Cerebellar cortex (tissue), 1 donor: ENCODE data around the gene RAD54L.
A peak's percentile ranks its signal among the peaks of the same experiment; 100 is the strongest.
"Not testable (repeated sequence)": the region's sequence is repeated elsewhere in the genome, so short reads cannot be mapped to it uniquely, and the experiment has no call there.

Experiments
- DNase-seq: peaks from one replicate; pipeline ENCODE4 v3.0.0-alpha.2; 2015; ENCODE audit warnings: low spot score

RAD54L gene

GRCh38 chr1:46241733-46242132 lies 5.8 kb upstream of the RAD54L start:
- DNase-seq, result not testable (repeated sequence)

GRCh38 chr1:46242918-46243317 lies 4.6 kb upstream of the RAD54L start:
- no peak for DNase-seq

GRCh38 chr1:46243831-46244230 lies 3.7 kb upstream of the RAD54L start:
- not testable (repeated sequence) for DNase-seq

- DNase-seq, result peak; percentile 31
These were observed 2.7 kb upstream of the RAD54L start for GRCh38 chr1:46244656-46245371.

GRCh38 chr1:46246136-46246535 lies 1.4 kb upstream of the RAD54L start:
- not testable (repeated sequence) for DNase-seq

GRCh38 chr1:46246548-46247435 lies 771 bp upstream of the RAD54L start:
- DNase-seq, result no peak

- peak; percentile 28 for DNase-seq
These were observed 758 bp downstream of the RAD54L start for GRCh38 chr1:46248122-46248920.

GRCh38 chr1:46254668-46255067 lies 7.1 kb downstream of the RAD54L start:
- no peak for DNase-seq

GRCh38 chr1:46256523-46256922 lies 9.0 kb downstream of the RAD54L start:
- no peak for DNase-seq

GRCh38 chr1:46262508-46262907 lies 14.9 kb downstream of the RAD54L start:
- no peak for DNase-seq

- no peak for DNase-seq
These were observed 15.6 kb downstream of the RAD54L start for GRCh38 chr1:46263146-46263545.

- DNase-seq, result no peak
These were observed 21.0 kb downstream of the RAD54L start for GRCh38 chr1:46268578-46268977.

GRCh38 chr1:46274225-46275029 lies 26.9 kb downstream of the RAD54L start:
- no peak for DNase-seq

- DNase-seq, result no peak
These were observed 27.4 kb downstream of the RAD54L start for GRCh38 chr1:46275030-46275337.

GRCh38 chr1:46277658-46278373 lies 30.3 kb downstream of the RAD54L start:
- DNase-seq, result no peak

GRCh38 chr1:46278807-46279206 lies 31.2 kb downstream of the RAD54L start:
- DNase-seq, result peak; percentile 81

- DNase-seq, result no peak
These were observed 32.5 kb downstream of the RAD54L start for GRCh38 chr1:46280092-46280491.

GRCh38 chr1:46281021-46281420 lies 33.5 kb downstream of the RAD54L start:
- DNase-seq, result no peak

GRCh38 chr1:46284058-46284457 lies 36.5 kb downstream of the RAD54L start:
- no peak for DNase-seq

- DNase-seq, result no peak
These were observed 37.3 kb downstream of the RAD54L start for GRCh38 chr1:46284597-46285564.
